Measurements from ENCODE around the gene LCOR. TPM values are rescaled to one million over a fixed set of nuclear protein-coding genes. Genes with fewer than 3 reads are reported as not detected.
A peak's percentile ranks its signal among the peaks of the same experiment; 100 is the strongest.

Gene LCOR
- total and polyA plus RNA-seq, 8 donors, result 4.5 to 34.2 (median 19.5) TPM

DNA sequence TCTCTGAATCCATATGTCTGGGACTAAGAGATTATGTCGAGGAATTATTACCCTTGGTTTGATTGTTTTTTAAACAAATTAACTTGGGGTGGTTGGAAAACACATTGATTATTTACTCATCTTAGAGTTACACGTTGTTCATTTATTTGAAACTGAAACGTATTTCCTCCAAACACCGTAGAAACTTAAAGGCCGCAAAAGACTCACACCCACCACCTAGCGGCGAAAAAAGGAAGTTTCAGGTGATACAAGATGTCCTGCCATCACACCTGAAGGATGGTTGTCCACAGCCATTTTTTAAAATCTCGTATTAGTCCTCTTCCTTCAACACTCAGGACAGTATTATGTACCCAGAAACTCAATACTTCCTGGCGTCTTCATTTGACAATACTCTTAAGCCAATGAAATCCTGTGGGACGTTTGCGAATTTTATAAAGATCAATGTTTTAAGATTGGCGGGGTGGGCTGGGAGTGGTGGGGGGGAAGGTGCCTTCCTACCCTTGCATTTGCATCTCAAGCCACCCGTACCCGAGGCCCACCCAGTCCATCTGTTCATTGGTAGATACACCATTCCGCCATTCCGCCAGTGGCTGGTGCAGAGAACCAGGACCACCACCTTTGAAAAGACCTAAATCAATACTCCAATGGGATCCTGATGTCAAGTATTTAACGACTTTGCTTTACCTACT is 1.4 kb upstream of the LCOR start:
- TF ChIP-seq, protein P1, sequence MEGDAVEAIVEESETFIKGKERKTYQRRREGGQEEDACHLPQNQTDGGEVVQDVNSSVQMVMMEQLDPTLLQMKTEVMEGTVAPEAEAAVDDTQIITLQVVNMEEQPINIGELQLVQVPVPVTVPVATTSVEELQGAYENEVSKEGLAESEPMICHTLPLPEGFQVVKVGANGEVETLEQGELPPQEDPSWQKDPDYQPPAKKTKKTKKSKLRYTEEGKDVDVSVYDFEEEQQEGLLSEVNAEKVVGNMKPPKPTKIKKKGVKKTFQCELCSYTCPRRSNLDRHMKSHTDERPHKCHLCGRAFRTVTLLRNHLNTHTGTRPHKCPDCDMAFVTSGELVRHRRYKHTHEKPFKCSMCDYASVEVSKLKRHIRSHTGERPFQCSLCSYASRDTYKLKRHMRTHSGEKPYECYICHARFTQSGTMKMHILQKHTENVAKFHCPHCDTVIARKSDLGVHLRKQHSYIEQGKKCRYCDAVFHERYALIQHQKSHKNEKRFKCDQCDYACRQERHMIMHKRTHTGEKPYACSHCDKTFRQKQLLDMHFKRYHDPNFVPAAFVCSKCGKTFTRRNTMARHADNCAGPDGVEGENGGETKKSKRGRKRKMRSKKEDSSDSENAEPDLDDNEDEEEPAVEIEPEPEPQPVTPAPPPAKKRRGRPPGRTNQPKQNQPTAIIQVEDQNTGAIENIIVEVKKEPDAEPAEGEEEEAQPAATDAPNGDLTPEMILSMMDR (IDR thresholded peaks at IDR 0.05), result peak; percentile 75 to 89 (median 80)
- Histone ChIP-seq H3K9me3 (no peaks in the 10 kb centered on the region), H3K27ac (peak overlapping the region in 2 of 4 donors; percentile 88 to 98), H3K4me1 (peaks cover 5 to 22% (median 16%) of the 10 kb centered on the region in 3 donors), H3K27me3 (no peaks in the 10 kb centered on the region), H3K36me3 (no peaks in the 10 kb centered on the region), H3K4me3 (no peak overlapping the region)
- intact Hi-C loops (cut with DNase I), result loop anchor here in 1 of 3 donors (5.0 kb wide), 1 partner anchor 188 kb away; no protein-coding TSS in a partner anchor
- 33 to 39% methylated on average over 17 of the region's 17 CpGs for WGBS, 2 donors
- DNase-seq (peak in 5 of 6 donors; percentile 47 to 75 (median 63)), ATAC-seq (peak in 3 of 4 donors; percentile 17 to 44 (median 22)), FAIRE-seq (peak; percentile 59)

DNA sequence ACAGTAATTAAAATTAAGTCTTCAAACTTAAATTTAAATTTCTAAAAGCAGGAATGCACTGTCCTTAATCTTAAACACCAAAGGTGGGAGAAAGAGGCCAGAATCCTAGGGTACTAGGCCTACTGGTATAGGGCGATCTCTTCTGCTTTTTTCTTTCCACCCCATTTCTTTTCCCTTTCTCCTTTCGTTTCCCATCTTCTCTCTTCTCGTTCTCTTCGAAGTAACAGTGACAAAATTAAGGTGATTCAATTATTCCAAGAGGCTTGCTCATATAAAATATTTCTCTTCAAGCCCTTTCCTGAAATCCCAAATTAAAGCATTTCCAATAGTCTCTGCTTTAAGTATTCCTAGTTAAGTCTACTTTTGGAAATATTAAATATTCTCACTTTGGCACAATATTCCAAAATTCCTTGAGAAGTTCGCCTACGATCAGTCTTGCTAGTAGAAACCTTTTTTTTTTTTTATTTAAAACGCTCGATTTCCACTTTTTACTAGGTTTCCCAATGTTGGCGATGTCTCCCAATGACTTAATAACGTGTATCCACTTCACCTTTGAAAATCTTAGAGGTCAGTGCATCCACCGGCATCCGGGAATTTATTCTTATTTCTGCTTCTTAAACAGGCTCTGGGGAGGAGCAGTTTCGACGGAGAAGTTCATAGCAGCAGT is 765 bp upstream of the LCOR start:
- intact Hi-C loops (cut with DNase I), result loop anchor here in 1 of 3 donors (5.0 kb wide), 1 partner anchor 189 kb away; no protein-coding TSS in a partner anchor
- no peak for ATAC-seq
- no peak for FAIRE-seq

DNA sequence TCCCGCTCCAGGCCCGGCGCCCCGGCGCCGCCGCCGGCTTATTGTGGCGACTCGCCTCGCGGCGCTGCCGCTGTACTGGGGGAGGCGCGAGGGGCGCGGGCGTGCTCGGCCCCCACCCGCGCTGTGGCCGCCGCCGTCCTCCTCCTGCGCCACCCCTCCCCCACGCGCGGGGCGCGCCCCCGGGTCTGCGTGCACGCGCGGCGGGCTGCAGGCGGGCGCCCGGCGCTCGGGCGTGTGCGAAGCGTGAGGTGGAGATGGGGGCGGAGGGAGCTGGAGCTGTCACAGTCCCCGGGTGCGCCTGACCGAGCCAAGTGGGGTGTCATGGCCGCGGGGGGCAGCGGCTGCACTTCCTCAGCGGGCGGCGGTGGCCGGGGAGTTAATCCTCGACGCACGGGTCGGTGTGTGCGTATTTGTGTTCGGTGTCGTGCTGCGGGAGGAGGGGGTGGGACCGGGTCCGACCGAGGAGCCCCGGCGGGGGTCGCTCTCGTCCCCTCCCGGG is 672 bp downstream of the LCOR start:
- ATAC-seq, result peak; percentile 70 to 80 (median 73)
- WGBS, 2 donors, result 1% methylated on average over 44 to 72 of the region's 72 CpGs

More for the DNA sequence above, 765 bp upstream of the LCOR start:
- Histone ChIP-seq H3K9me3 (no peaks in the 10 kb centered on the region), H3K4me3 (peak overlapping the region; percentile 12 to 87 (median 82)), H3K4me1 (peaks cover 5 to 25% (median 22%) of the 10 kb centered on the region in 3 donors), H3K27me3 (no peaks in the 10 kb centered on the region), H3K36me3 (no peaks in the 10 kb centered on the region), H3K27ac (peak overlapping the region; percentile 62 to 98 (median 87))
- DNase-seq, result no peak
- TF ChIP-seq, protein P1 (IDR thresholded peaks at IDR 0.05), result no peak
- 15 to 19% methylated on average over 14 of the region's 14 CpGs for WGBS, 2 donors

DNA sequence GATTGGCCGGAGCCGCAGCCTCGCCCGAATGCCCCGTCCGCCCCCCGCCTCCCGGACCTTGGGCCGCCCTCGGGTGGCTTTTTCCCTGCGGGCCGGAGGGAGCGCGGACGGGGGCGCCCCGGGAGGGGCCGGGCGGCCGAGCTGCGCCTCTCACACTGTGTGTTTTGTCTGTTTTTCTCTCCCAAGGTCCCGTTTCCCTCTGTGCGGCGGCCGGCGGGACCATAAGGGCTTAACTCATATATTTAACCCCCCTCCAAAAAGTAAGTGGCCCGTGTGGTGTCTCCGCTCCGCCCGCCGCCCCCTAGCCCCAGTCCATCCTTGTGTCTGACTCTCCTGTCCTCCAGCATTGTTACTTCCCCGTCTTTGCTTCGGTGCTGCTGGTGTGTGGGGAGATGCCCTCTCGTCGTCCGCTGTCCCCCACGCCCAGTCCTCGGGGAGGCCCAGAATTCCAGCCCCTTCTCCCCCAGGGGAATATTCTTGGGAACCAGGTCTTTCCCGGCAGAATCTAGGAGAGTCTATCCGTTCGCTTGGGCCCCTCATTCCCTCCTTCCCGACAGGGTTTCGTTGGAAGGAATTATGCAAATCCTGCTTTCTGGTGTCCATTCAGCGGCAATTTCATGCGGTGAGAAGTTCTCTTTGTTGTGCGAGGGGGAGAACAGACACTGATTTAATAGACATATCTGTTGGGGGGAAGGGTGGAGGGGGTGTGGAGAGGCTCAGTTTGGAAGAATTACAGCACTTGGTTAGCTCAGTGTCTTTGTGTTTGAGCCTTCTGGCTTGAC is 1.3 kb downstream of the LCOR start:
- DNase-seq (peak in 3 of 6 donors; percentile 47 to 74 (median 66)), FAIRE-seq (no peak), ATAC-seq (peak; percentile 8 to 23 (median 12))
- WGBS, 2 donors, result 1% methylated on average over 33 to 46 of the region's 46 CpGs
- H3K27ac ChIP-seq, result peak overlapping the region; percentile 71 to 98 (median 84)
- H3K9me3 ChIP-seq, result no peaks in the 10 kb centered on the region
- H3K27me3 ChIP-seq, result no peaks in the 10 kb centered on the region
- TF ChIP-seq, protein P1 (IDR thresholded peaks at IDR 0.05), result no peak
- peaks cover 5 to 35% (median 35%) of the 10 kb centered on the region in 3 donors for H3K4me1 ChIP-seq
- peak overlapping the region; percentile 78 to 87 (median 86) for H3K4me3 ChIP-seq
- no peaks in the 10 kb centered on the region for H3K36me3 ChIP-seq
- intact Hi-C loops (cut with DNase I), result loop anchor here in 1 of 3 donors (5.0 kb wide), 1 partner anchor 191 kb away; no protein-coding TSS in a partner anchor

More for the DNA sequence above, 672 bp downstream of the LCOR start:
- peak overlapping the region; percentile 71 to 98 (median 84) for H3K27ac ChIP-seq
- H3K36me3 ChIP-seq, result no peaks in the 10 kb centered on the region
- H3K4me1 ChIP-seq, result peaks cover 5 to 32% (median 30%) of the 10 kb centered on the region in 3 donors
- peak overlapping the region; percentile 78 to 87 (median 86) for H3K4me3 ChIP-seq
- H3K27me3 ChIP-seq, result no peaks in the 10 kb centered on the region
- intact Hi-C loops (cut with DNase I), result loop anchor here in 1 of 3 donors (5.0 kb wide), 1 partner anchor 190 kb away; no protein-coding TSS in a partner anchor
- no peaks in the 10 kb centered on the region for H3K9me3 ChIP-seq
- FAIRE-seq (no peak), DNase-seq (peak; percentile 82 to 94 (median 88))
- TF ChIP-seq, protein P1 (IDR thresholded peaks at IDR 0.05), result no peak
